ENCODE results near the gene FLNC.

DNA sequence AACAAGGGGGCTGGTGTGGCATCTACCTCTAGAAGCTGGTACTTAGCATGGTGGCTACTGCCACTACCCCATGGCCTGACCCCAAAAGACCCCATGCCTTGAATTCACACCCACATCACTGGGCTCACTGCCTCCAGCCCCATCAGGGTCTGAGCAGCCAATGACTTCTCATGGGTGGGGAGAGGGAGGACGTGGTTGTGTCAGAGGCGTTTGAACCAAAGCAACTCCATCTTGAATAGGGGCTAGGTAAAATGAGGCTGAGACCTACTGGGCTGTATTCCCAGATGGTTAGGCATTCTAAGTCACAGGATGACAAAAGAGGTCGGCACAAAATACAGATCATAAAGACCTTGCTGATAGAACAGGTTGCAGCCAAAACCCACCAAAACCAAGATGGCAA is 65.1 kb downstream of the FLNC start:
- TF ChIP-seq CTCF (IDR thresholded peaks at IDR 0.05) (no peak), POLR2A (IDR thresholded peaks at IDR 0.05) (no peak)
